Fibroblast of the aortic adventitia (primary cell): ENCODE results near the gene LRIT1. TPM values are rescaled to one million over a fixed set of nuclear protein-coding genes. Genes with fewer than 3 reads are reported as not detected.

Experiments used
- DNase-seq: peaks from one replicate; pipeline ENCODE4 v3.0.0-alpha.2; 2010; ENCODE audit warnings: low read depth
- H3K4me3 ChIP-seq: 2 replicates; pipeline ENCODE4 v1.5.1; 2011; ENCODE audit warnings: low read depth, mild to moderate bottlenecking, control low read depth, low read length, moderate library complexity
- CTCF ChIP-seq: IDR thresholded peaks from 2 replicates; pipeline ENCODE4 v1.5.1; 2011; ENCODE audit warnings: mild to moderate bottlenecking, low read length, control low read depth, inconsistent platforms; ENCODE audit not compliant: insufficient read depth
- total RNA-seq: library from RNA; depleted of rRNA; stranded (reverse); fragments of >200 nt; gene quantifications from 2 replicates; pipeline ENCODE4 v1.2.3, GENCODE V29; 2012; ENCODE audit warnings: low replicate concordance

Gene LRIT1
- total RNA-seq, 1 donor, result not detected

- TF ChIP-seq CTCF, result no peak
- no peak for DNase-seq
- no peak overlapping the region for H3K4me3 ChIP-seq
These were observed 29.4 kb upstream of the LRIT1 start for GRCh38 chr10:84270708-84271107.

GRCh38 chr10:84269773-84270172 lies 28.4 kb upstream of the LRIT1 start:
- H3K4me3 ChIP-seq, result no peak overlapping the region
- TF ChIP-seq CTCF, result no peak
- peak; percentile 64 for DNase-seq

- no peak overlapping the region for H3K4me3 ChIP-seq
- no peak for TF ChIP-seq CTCF
- no peak for DNase-seq
These were observed 27.8 kb upstream of the LRIT1 start for GRCh38 chr10:84269162-84269561.

- TF ChIP-seq CTCF, result peak; percentile 66
- DNase-seq, result peak; percentile 42
- no peak overlapping the region for H3K4me3 ChIP-seq
These were observed 26.3 kb upstream of the LRIT1 start for GRCh38 chr10:84267503-84268126.

- H3K4me3 ChIP-seq, result no peak overlapping the region
- no peak for DNase-seq
- no peak for TF ChIP-seq CTCF
These were observed 24.1 kb upstream of the LRIT1 start for GRCh38 chr10:84265418-84265817.

GRCh38 chr10:84264611-84265141 lies 23.3 kb upstream of the LRIT1 start:
- H3K4me3 ChIP-seq, result no peak overlapping the region
- TF ChIP-seq CTCF, result peak; percentile 94
- peak; percentile 68 for DNase-seq

GRCh38 chr10:84263716-84264115 lies 22.4 kb upstream of the LRIT1 start:
- no peak for DNase-seq
- no peak for TF ChIP-seq CTCF
- no peak overlapping the region for H3K4me3 ChIP-seq
